Hematopoietic multipotent progenitor cell treated with erythropoietin and hydrocortisone succinate and interleukin-3 and kit ligand, for 8 days (in vitro differentiated cells): Measurements from ENCODE around the gene EFEMP1.
A peak's percentile ranks its signal among the peaks of the same experiment; 100 is the strongest.

Experiments used
- DNase-seq: peaks from one replicate; pipeline ENCODE4 v3.0.0-alpha.2; 2015

EFEMP1 gene

GRCh38 chr2:55923091-55923981 is at the start of gene EFEMP1:
TSS of gene EFEMP1 (minus strand) at chr2:55923782. CDS start at chr2:55922440, 1,342 bp downstream.
- no peak for DNase-seq

GRCh38 chr2:55970500-55970899 is 46.9 kb upstream of the EFEMP1 start:
- no peak for DNase-seq

- no peak for DNase-seq
Measured at GRCh38 chr2:55968941-55969340, 45.4 kb upstream of the EFEMP1 start.

- no peak for DNase-seq
Measured at GRCh38 chr2:55966401-55967118, 43.0 kb upstream of the EFEMP1 start.

DNA sequence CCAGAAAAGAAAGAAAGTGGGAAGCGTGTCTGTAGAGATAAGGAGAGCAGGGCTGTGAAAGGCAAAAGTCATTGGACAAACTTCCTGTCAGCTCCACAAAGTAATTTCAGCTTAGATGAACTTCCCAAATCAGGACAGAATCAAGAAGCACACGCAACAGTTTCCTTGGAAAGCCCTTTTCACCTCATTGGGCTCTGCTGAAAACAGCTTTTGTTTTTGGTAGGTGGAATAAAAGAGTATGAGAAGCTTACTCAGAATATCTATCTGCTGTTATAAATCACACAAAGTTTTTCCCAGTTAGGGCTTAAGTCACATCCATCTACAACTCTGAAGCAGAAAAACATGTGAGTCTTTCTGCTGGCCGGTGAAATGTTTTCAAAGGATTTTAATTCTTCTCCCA is 42.4 kb upstream of the EFEMP1 start:
- no peak for DNase-seq

- no peak for DNase-seq
Measured at GRCh38 chr2:55965276-55965675, 41.7 kb upstream of the EFEMP1 start.

DNA sequence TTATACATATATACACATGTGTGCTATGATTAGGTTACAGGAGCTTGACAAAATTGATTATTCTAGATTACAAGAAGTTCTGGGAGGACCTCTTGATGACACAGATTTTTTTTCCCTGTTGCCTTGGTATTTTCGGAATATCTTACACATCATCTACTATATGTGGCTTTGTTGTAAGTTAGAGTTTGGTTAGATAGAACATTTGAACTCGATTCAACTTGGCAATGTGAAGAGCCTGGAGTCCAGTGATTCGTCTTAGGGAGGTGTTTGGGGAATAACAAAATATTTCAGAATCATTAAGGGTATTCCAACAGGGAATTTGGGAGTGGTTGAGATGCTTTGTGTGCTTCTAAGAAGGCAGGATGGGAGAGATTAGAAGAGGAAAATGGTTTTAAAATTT is 39.3 kb upstream of the EFEMP1 start:
- DNase-seq, result no peak

DNA sequence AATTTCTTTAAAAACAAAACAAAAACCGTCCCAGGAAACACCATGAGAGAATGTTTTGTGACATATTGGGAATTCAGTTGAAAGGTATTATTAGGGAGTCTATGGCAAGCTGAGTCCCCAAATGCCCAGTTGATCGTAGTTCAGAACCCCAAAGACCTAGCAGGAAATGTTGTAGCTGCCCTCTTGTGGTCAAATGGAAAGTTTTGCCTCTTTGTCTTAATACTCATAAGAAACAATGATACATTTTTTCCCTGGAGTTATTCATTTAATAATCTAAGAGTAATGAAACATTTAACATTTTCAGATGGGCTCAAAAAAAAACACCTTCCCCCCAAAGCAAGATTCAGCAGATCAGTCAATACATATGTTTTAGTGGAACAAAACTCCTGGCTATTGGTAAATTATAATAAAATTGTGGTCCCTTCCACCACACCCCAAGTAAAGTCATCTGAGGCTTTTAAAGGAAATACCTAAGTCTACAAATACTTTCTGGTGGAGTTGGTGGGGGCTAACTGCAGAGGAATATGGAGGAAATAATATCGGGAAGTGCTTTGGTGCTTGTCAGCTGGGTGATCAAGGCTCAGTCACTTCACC is 37.8 kb upstream of the EFEMP1 start:
- DNase-seq, result peak; percentile 61

DNA sequence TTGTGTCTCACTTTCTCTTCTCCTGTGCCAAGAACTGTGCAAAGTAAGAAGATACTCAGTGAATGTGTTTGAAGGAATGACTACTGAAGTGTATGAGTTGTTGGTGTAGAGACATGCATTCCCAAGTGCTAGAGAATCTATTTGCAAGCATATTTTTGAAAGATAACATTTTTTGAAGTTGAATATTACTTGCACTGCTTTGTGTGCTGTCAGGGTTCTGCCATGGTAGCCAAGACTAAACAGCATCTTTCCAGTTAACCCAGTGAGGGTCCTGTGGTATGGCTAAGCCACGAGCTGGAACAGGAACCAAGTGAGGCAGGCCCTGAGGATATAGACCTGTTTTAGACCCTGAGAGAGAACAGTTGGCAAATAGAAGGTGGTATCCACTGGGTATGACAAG is 35.2 kb upstream of the EFEMP1 start:
- DNase-seq, result no peak

DNA sequence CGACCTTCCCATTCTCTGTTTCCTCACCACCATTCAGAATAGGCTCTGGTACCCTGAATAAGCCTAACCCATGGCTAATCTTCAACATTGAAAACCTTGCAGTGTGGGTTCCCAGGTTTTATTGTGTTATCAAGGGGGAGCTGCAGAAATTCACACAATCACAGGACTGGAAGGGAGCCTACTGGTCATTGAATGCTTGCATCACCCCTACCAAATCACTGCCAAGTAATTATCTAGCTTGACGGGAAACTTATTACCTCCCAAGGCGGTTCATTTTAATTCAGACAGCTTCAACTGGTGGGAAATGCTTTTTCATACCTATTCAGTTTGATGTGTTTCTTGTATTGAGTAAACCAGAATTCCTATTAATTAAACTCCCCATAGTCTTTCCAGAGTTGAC is 33.6 kb upstream of the EFEMP1 start:
- no peak for DNase-seq

- no peak for DNase-seq
Measured at GRCh38 chr2:55954306-55955035, 30.9 kb upstream of the EFEMP1 start.

GRCh38 chr2:55952415-55952814 is 28.8 kb upstream of the EFEMP1 start:
- no peak for DNase-seq

DNA sequence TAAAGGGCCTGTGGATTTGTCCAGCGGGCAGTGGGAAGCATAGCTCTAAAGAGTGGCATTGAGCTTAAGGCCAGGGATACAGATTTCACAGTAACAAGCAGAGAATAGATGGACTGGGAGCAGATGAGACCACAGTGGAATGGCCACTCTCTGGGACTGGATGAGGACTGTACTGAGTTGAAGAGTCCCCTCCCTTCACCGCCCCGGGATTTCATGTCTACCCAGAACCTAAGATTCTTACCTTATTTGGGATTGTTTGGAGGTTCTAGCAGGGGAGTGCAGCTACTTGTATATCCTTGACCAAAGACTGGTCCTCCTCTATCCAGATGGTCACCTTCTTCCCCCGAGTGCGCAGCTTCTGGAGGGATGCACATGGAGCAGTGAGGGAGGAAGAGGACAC is 28.0 kb upstream of the EFEMP1 start:
- no peak for DNase-seq

GRCh38 chr2:55949613-55950012 is 26.0 kb upstream of the EFEMP1 start:
- no peak for DNase-seq

DNA sequence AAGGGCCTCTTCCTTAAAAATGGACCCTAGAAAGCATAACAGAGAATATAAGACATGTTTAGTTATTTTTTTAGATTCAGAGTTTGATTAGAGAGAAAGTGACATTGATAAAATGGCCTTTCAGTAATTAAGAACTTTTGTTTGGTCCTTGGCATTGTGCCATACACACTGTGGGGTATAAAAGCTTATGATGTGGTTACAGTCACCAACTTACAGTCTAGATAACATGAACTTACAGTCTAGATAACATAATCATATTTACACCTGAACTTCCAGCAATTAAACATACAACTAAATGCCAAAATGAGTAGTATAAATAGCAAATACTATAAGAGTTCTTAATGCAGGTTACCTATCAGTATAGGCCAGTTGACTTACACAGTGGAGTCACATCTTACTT is 25.6 kb upstream of the EFEMP1 start:
- DNase-seq, result peak; percentile 25

DNA sequence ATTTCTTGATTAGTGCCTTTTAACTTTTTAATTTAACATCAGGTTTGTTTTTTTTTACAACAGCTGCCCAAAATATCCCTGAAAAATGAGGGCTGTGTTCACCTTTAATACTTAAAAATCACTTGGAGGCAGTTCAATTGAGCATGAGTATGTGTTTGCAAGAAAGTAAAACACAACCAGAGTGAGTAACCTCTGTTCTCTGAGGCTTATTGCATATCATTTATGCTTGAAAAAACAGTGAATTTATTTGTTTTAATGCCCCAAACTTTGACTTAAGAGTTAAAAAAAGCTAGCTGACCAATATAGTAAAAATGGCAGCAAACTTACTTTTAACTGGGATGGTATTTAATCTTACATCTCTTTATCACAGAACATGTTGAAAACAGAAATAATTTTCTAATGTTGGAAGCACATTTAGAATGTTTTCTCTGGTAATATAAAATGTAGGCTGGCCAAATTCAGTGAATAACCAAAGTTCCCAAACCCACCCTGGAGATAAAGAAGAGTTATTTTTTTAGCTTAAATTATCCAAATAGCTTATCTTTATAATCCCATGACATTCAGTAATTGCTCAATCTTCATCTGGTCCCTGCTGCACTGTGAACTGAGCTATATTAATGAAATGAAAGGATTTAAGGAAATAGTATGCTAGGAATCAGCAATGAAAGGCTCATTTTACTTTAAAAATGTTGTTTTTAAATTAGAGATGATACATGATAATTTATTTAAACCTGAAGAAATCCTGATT is 24.8 kb upstream of the EFEMP1 start:
- DNase-seq, result no peak

GRCh38 chr2:55947752-55948151 is 24.2 kb upstream of the EFEMP1 start:
- DNase-seq, result no peak

DNA sequence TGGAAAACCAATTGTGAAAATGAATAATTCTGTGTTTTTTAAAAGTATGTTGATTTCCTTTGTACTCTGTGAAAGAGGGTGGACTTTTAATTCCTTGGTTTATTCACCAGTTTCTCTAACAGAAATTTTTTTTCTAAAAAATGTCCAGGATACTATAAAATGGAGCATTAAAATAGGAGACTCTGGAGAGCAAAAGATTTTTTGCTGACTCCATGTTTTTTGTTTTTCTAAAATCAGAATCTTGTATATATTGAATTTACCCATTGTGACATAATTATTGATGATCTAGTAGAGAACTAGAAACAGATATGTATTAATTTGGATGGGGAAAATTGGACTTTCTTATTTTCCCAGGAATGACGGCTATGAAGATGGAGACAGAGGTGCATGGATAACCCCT is 23.2 kb upstream of the EFEMP1 start:
- no peak for DNase-seq

GRCh38 chr2:55943466-55943865 is 19.9 kb upstream of the EFEMP1 start:
- DNase-seq, result no peak

DNA sequence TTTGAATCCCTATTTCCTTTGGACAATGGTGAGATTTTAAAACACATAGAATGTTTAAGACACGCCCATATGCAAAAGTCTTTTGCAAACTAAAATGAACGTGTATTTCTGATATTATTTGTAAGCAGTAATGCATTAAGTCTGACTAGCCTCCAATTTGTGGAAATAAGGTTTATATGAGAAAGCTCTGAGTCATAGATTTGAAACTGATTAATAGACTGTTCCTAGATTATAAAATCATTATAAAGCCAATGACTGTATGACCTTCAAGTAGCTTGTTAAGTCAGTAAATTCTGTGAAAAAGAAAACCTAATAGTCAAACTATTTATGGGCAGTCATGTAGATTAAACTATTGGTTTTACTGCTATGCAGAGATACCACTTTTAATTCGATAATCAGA is 12.8 kb upstream of the EFEMP1 start:
- no peak for DNase-seq

GRCh38 chr2:55934337-55934736 is 10.8 kb upstream of the EFEMP1 start:
- no peak for DNase-seq

DNA sequence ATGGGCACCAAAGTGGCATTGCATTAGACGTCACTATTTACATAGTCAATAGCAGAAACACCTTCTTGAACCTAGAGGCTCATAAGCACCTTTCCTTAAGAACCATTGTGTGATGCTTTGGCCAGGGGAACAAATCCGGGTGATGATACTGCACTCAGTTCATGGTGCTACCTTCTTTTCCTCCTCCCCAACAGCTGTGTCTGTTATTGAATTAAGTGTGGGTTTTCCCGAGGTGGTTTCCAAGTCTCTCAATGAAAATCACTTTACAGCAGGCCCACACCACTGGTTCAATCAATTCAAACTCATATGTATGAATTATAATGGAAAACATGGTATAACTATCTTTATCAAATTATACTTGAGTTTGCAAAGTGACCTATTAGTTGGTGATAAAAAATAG is 9.3 kb upstream of the EFEMP1 start:
- no peak for DNase-seq
